OCI-LY3 (cell line): ENCODE results near the gene ADGRL2.

Experiments used
- H2AFZ ChIP-seq: fragments of 200-600, 300-600 bp; shearing (Covaris generic); 2 replicates; pipeline ENCODE4 v1.6.0; 2014; ENCODE audit warnings: antibody characterized with exemption, low read depth, low read length
- H3K27ac ChIP-seq: fragments of 200-600, 300-600 bp; sonication (generic); 2 replicates; pipeline ENCODE4 v1.5.1; 2014; ENCODE audit warnings: mild to moderate bottlenecking, low read length, moderate library complexity, mixed read lengths
- H3K27me3 ChIP-seq: fragments of 200-600, 300-600 bp; sonication (generic); 2 replicates; pipeline ENCODE4 v1.6.1; 2014; ENCODE audit warnings: low read depth, low read length, mixed read lengths
- H3K36me3 ChIP-seq: fragments of 200-600, 300-600 bp; sonication (generic); replicated peaks from 2 replicates; pipeline ENCODE3; 2014; ENCODE audit warnings: low read depth, low read length, mixed read lengths
- H3K4me1 ChIP-seq: fragments of 300-600, 200-600 bp; sonication (generic); 2 replicates; pipeline ENCODE4 v1.6.1; 2014; ENCODE audit warnings: low read length, mixed read lengths
- H3K4me2 ChIP-seq: fragments of 200-600, 300-600 bp; sonication (generic); 2 replicates; pipeline ENCODE4 v1.6.1; 2014; ENCODE audit warnings: low read length, mixed read lengths
- H3K4me3 ChIP-seq: fragments of 300-600, 200-600 bp; sonication (generic); 2 replicates; pipeline ENCODE4 v1.5.1; 2014; ENCODE audit warnings: antibody characterized with exemption, mild to moderate bottlenecking, low read length, moderate library complexity
- H3K79me2 ChIP-seq: fragments of 300-600, 200-600 bp; shearing (Covaris generic); 2 replicates; pipeline ENCODE4 v1.6.1; 2014; ENCODE audit warnings: mild to moderate bottlenecking, low read length, mixed read lengths
- H3K9ac ChIP-seq: fragments of 300-600, 200-600 bp; shearing (Covaris generic); 2 replicates; pipeline ENCODE4 v1.6.0; 2014; ENCODE audit warnings: mild to moderate bottlenecking, low read length, moderate library complexity
- H3K9me3 ChIP-seq: fragments of 200-600, 300-600 bp; shearing (Covaris generic); 2 replicates; pipeline ENCODE4 v1.6.1; 2014; ENCODE audit warnings: low read length, mixed read lengths; ENCODE audit not compliant: insufficient read depth
- H4K20me1 ChIP-seq: fragments of 200-600, 300-600 bp; sonication (generic); 2 replicates; pipeline ENCODE4 v1.6.1; 2016; ENCODE audit warnings: low read length, mixed read lengths; ENCODE audit not compliant: insufficient read depth
- EZH2phosphoT487 ChIP-seq: fragments of 200-600 bp; shearing (Covaris generic); IDR thresholded peaks from 2 replicates; pipeline ENCODE4 v1.6.1; 2018; ENCODE audit warnings: antibody characterized with exemption, mixed run types, low read depth
- TF ChIP-seq, protein P1 (sequence below): fragments of 200-600, 300-600 bp; sonication (generic); IDR thresholded peaks from 2 replicates; pipeline ENCODE4 v1.5.1; 2014; ENCODE audit warnings: antibody characterized with exemption, low read length, low read depth

Gene ADGRL2

DNA sequence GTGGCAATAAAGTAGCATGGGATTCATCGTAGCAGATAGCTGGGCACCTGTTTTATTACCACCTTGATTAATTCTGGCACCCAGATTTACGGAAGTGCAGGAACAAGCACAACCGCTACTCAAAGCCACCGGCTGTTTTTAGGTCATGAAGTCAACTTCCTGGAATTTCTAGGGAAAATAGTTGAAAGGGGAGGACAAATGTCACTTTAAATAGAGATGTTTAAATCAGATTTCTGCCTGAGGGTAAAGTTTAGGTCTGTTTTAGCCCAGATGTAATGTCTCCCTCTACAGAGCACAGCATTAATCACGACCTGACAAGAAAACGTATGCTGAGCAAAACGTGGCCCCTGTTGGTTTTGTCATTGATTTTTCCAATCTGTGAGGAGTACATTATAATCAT, 8.0 kb downstream of the ADGRL2 start:
- H3K9ac ChIP-seq = no peak overlapping the region

DNA sequence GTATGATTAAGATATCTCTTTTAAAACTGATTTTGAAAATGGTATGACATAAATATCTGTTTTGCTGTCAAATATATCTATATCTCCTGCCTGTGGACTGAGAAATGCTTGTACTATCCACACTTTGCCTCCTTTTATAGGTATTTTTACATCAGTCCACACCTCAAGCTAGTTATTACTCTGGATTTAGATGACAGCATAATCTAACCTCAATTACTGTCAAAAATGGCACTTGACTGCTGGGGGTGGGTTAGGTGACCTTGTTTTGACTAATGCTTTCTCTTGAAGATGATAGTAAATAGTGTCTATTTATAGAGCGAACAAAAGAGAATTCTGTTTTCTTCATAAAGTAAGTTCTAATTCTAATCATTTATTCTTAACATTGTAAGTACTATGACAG, 9.1 kb downstream of the ADGRL2 start:
- Histone ChIP-seq H3K4me1 (no peaks in the 10 kb centered on the region), H3K36me3 (no peaks in the 10 kb centered on the region), H3K27me3 (no peaks in the 10 kb centered on the region)

More for the DNA sequence above, 8.0 kb downstream of the ADGRL2 start:
- no peaks in the 10 kb centered on the region for H3K27me3 ChIP-seq
- H3K9me3 ChIP-seq = no peaks in the 10 kb centered on the region
- no peak overlapping the region for H3K4me3 ChIP-seq
- no peak overlapping the region for H2AFZ ChIP-seq
- H3K79me2 ChIP-seq = no peaks in the 10 kb centered on the region
- H4K20me1 ChIP-seq = no peaks in the 10 kb centered on the region
- no peaks in the 10 kb centered on the region for H3K4me1 ChIP-seq
- no peak overlapping the region for H3K27ac ChIP-seq
- TF ChIP-seq, protein P1, sequence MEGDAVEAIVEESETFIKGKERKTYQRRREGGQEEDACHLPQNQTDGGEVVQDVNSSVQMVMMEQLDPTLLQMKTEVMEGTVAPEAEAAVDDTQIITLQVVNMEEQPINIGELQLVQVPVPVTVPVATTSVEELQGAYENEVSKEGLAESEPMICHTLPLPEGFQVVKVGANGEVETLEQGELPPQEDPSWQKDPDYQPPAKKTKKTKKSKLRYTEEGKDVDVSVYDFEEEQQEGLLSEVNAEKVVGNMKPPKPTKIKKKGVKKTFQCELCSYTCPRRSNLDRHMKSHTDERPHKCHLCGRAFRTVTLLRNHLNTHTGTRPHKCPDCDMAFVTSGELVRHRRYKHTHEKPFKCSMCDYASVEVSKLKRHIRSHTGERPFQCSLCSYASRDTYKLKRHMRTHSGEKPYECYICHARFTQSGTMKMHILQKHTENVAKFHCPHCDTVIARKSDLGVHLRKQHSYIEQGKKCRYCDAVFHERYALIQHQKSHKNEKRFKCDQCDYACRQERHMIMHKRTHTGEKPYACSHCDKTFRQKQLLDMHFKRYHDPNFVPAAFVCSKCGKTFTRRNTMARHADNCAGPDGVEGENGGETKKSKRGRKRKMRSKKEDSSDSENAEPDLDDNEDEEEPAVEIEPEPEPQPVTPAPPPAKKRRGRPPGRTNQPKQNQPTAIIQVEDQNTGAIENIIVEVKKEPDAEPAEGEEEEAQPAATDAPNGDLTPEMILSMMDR = peak; percentile 21
- no peak for TF ChIP-seq EZH2phosphoT487
- no peak overlapping the region for H3K4me2 ChIP-seq
- no peaks in the 10 kb centered on the region for H3K36me3 ChIP-seq

DNA sequence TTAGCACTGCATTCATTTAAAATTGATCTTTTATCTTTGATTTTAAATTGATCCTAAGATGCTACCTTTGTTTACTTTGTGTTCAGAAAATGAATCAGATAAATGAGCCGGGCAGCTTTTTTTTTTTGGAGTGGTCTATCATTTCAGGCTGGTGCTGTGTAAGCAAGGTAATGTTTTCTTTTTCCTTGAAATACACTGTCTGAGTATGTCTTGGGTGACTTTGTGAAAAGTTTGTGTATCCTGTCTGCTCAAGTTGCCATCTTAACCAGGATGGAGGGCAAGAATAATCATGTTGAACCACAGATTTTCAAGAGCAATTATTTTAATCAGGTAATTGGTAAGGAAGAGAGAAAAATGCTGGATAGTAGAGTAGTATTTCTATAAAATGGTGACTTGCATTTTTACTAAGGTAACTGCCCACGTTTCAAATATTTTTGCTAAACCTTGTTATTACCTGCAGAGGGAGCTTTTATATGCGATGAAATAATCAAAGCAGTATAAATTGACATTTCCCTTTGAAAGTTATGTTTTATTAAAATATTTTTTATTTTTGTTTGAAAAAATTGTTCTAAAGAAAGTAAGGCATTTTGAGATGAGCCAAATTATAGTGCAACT, 11.1 kb downstream of the ADGRL2 start:
- Histone ChIP-seq H3K9ac (no peak overlapping the region), H3K27me3 (no peaks in the 10 kb centered on the region), H3K79me2 (no peaks in the 10 kb centered on the region), H3K4me2 (peak overlapping the region; percentile 24; the same call in 1 of the 2 replicates), H4K20me1 (no peaks in the 10 kb centered on the region), H3K4me1 (no peaks in the 10 kb centered on the region), H3K4me3 (no peak overlapping the region), H3K36me3 (no peaks in the 10 kb centered on the region), H3K9me3 (no peaks in the 10 kb centered on the region), H3K27ac (no peak overlapping the region), H2AFZ (peak overlapping the region; percentile 92)
- TF ChIP-seq EZH2phosphoT487 = no peak
- TF ChIP-seq, protein P1 = peak; percentile 31; the same call in 1 of the 2 replicates

More for the DNA sequence above, 9.1 kb downstream of the ADGRL2 start:
- Histone ChIP-seq H3K9me3 (no peaks in the 10 kb centered on the region), H3K27ac (no peak overlapping the region), H4K20me1 (no peaks in the 10 kb centered on the region), H3K9ac (no peak overlapping the region), H3K4me3 (no peak overlapping the region), H3K4me2 (no peak overlapping the region), H2AFZ (no peak overlapping the region), H3K79me2 (no peaks in the 10 kb centered on the region)
- TF ChIP-seq, protein P1 = no peak

DNA sequence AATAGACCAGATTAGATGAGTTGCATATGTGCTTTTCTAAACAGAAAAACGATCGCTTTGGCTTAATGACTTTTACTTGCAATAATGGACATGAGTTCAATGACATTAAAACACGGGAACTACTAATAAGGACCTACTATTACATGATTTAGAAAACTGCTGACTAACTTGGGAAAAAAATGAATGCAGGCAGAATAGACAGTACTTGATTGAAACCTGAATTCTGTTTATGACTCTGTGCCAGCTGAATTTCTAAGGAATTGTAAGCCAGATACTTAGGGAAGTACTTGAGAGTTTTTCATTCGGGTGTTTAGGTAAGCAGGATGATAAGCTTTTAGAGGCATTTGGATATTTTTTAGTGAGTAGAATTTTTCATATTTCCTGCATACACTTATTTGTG, 12.0 kb downstream of the ADGRL2 start:
- no peaks in the 10 kb centered on the region for H3K79me2 ChIP-seq
- no peaks in the 10 kb centered on the region for H3K27me3 ChIP-seq
- no peak overlapping the region for H3K9ac ChIP-seq
- H3K27ac ChIP-seq = no peak overlapping the region
- no peak overlapping the region for H3K4me2 ChIP-seq
- H2AFZ ChIP-seq = no peak overlapping the region
- TF ChIP-seq, protein P1 = no peak
- no peak for TF ChIP-seq EZH2phosphoT487
- no peaks in the 10 kb centered on the region for H4K20me1 ChIP-seq
- H3K4me3 ChIP-seq = no peak overlapping the region
- H3K9me3 ChIP-seq = no peaks in the 10 kb centered on the region
- H3K4me1 ChIP-seq = no peaks in the 10 kb centered on the region
- no peaks in the 10 kb centered on the region for H3K36me3 ChIP-seq
